NCI-H2196 (cell line): ENCODE data around the gene CASQ2.
A peak's percentile ranks its signal among the peaks of the same experiment; 100 is the strongest.
"Not testable (repeated sequence)": the region's sequence is repeated elsewhere in the genome, so short reads cannot be mapped to it uniquely, and the experiment has no call there.

Experiments
- DNase-seq: peaks from one replicate; lab custom pipeline; 2025; ENCODE audit not compliant: unreplicated experiment; lab: John Stamatoyannopoulos, UW

Gene CASQ2

GRCh38 chr1:115781343-115781742, 12.8 kb upstream of the CASQ2 start:
- DNase-seq, result no peak

- not testable (repeated sequence) for DNase-seq
Measured at GRCh38 chr1:115780655-115781054, 12.1 kb upstream of the CASQ2 start.

GRCh38 chr1:115779075-115779474, 10.6 kb upstream of the CASQ2 start:
- not testable (repeated sequence) for DNase-seq

DNA sequence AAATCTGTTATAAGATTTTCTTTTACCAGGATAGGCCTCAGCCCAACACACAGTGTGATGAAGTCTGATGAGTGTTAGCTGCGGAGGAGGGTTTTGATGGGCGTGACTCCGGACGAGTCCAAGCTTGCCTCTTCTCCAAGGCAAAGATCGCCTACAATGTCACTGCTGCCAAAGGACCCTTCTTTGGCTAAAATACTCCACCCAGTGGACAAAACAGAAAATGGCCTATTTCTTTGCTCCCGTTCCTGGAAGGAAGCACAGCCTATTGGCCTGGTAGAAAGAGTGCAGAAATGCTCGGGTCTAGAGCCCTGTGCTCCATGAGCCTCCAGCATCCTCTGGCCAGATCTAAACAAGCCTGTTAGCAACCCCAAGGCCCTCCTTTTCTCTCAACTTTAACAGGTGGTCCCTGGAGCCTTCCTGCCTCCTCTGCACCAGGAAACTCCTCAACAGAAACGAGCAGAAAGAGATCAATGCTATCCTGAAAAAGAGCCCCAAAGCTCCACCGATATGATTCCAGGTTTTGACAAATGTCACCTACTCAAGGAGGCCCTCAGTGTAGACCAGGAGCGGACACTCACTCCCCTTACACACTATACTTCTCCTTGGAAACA, 3.4 kb upstream of the CASQ2 start:
- DNase-seq, result peak; percentile 88

DNA sequence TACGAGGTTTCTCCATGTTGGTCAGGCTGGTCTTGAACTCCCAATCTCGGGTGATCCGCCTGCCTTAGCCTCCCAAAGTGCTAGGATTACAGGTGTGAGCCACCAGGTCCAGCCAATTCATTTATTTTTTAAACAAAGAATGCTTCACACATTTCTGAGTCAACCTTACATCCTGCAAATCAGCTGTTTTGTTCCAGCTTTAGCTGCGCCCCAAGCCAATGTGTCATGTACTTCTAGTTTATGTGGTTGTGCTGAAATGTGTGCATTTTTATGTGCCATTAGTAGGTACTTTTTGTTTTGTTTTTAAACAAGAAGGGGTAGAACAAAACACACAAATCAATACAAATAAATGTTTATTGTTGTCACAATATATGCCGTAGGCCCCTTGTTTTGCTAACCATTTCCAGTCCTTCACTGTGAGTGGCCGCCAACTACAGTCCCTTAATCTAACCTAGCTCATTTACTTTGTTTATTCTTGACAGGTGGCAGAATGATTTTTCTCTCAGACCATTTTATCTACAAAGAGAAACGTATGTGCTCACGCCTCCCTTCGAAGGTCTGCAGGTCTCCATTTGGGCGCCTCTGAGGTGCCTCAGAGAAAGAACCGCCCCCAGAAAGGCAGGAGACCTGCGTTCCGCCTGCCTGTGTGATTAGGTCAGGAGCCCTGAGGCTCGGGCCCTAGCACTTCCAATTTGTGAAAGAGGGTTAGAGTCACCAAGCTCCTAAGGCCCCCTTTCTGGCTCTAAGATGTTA, 2.8 kb upstream of the CASQ2 start:
- DNase-seq, result no peak

DNA sequence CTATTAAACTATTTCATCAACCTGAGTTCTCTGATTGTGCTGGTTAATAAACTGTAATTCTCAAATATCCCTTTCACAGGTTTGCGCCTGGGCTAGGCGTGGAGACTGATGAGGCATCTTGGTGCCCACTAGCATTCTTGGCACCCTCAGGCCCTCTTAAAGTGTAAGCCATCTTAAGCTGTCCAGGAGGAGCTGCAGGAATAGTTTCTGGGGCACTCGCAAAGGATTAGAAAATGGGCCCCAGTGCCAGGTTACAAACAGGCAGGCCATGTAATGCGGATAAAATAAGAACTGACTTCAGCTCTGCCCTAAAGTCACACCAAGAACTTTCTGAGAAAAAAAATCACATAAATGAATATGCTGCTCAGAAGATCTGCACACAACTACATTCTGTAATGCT, 1.1 kb downstream of the CASQ2 start:
- no peak for DNase-seq

- DNase-seq, result no peak
Measured at GRCh38 chr1:115765091-115765490, 3.4 kb downstream of the CASQ2 start.

DNA sequence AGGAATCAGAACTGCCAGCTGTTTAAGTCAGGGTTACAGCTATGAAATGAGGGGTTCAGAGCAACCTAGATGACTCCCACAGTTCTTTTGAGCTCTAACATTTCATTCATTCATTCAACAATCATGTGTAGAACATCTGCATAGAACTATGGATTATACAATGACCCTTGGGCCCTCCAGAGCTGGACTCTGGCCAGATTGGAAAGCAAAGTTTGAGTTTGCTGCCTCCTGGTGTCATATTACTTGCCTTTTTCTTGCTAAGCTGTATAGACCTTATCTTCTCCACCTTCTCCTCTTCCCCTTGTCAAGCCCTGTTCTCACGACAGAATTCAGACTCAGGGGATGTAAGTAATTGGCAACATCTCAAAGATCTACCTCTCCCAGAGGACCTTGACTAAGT, 4.0 kb downstream of the CASQ2 start:
- peak; percentile 48 for DNase-seq

- no peak for DNase-seq
Measured at GRCh38 chr1:115762779-115763178, 5.7 kb downstream of the CASQ2 start.

GRCh38 chr1:115761601-115762302, 6.8 kb downstream of the CASQ2 start:
- no peak for DNase-seq

DNA sequence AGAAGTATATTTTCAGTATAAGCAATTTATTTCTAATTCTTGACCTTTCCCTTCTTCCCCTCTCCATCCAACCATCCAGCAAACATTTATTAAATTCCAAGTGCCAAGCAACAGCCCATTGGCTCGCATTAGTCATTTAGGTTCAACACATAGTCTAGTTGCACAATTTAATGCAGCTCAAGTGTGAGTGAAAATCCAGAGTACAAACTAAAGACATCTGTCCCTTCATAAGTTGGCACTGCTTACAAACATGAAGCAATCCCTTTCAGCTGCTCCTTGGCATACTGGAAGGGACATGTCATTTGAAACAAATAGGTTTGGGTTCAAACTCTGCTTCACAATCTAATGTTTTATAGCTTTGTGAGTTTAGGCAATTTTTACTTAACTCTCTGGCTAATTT, 10.7 kb downstream of the CASQ2 start:
- DNase-seq, result no peak

DNA sequence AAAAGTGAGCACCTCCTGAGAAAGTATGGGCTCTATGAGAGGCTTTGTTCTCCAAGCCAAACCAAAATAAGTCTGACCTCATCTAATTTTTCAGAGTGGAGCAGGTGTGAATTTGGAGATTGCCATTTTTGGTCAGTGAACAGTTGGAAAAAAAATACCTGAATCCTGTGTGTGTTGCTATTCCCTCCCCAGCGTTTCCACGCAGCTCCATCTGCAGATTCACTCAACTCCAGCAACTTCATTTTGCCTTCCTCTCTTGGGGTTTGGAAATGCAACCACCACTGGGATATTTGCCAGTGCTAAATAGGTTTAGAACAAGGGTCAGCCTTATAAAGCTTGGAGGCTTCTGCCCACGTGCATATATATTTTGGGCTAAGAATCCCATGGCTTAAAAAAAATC, 11.2 kb downstream of the CASQ2 start:
- no peak for DNase-seq

DNA sequence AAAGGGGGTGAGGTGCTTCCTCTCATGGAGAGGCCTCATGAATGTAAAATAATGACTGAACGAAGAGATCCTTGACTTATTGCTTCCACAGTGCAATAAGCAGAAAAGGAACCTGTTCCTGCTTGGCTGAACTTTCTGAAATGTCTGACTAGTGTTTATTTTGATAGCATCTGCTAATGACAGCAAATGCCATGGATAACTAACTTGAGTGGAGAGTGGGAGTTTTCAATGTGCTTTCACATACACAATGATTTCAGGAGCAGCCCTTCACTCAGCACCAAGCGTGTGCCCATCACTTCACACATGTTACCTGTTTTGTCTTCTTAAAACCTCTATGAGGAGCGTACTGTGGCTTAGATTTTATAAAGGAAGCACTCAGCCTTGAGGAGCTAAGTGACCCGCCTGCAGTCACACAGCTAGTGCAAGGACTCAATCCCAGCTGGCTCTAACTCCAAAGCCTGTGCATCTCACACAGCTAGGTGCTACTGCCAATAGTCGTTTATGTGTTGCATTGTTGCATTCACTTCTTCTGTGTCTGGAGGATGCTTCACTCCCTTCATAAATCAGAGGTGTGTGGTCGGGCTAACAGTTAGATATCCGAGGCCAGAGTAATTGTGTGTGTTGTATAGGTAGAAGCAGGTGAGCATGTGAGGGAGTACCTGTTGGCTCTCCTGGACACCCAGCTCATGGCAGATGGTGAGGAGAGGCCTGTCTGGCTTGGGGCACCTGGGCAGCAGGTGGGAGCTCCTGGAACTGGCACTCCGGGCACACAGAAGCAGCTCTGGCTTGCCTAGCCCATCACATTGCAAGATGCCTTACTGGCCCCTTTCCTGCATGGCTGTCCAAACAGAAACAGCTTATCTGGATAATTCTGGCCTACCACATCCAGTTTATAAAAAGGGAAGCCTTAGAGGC, 12.8 kb downstream of the CASQ2 start:
- DNase-seq, result no peak

DNA sequence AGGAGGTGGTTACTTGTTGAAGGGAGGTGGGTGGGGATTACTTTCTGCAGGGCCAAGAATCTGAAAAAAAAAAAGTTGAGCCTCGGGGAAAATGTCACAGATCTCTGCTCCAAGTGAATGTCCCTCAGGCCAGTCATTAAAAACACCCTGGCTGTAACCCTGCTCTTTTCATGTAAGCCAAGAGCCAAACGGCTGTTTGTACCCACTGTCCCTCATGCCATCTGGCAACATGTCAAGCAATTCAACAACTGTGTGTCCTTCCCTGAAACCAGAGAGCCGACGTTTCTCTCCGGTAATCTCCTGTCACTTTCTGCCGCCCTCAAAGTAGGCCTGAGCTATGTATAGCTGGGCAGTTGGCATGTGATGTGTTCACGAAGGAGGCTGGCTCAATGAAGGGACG, 14.7 kb downstream of the CASQ2 start:
- DNase-seq, result no peak

GRCh38 chr1:115753361-115753760, 15.2 kb downstream of the CASQ2 start:
- DNase-seq, result no peak

DNA sequence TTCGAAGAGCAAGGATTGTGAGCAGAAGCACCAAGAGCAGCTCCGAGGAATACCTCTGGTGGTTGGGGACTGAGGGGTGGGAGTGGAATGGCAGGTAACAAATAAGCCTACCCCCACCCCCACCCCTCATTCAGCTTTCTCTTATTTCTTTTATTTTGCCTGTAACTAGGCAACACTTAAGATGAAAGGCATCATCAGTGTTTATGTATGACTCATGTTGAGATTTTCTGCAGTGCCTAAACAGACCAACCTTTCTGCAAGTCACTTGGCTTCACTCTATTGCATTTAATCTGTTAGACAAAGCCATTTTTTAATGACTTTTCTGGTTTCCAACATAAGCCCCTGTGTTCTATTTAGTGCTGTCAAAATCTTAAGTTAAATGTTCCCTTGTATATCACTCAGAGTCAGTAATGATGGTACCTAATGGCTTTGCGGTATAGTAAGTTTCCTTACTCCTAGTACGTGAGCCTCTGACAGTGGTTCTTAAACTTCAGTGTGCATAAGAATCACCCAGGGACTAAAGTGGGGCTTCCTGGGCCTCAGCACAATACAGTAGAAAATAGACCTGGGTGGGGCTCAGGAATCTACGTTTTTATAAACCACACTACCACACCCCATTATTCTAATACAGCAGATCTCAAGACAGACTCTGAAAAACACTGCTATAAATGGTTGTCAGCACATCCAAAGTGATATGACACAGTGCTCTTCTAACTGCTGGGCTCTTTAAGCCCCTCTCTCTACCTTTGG, 19.9 kb downstream of the CASQ2 start:
- no peak for DNase-seq

- no peak for DNase-seq
Measured at GRCh38 chr1:115746021-115746690, 22.4 kb downstream of the CASQ2 start.

- no peak for DNase-seq
Measured at GRCh38 chr1:115744646-115745275, 23.8 kb downstream of the CASQ2 start.

- no peak for DNase-seq
Measured at GRCh38 chr1:115740811-115741210, 27.7 kb downstream of the CASQ2 start.
